Measurements from ENCODE around the gene TRPV6. TPM values are rescaled to one million over a fixed set of nuclear protein-coding genes. Genes with fewer than 3 reads are reported as not detected.

The TRPV6 gene
- total and polyA plus RNA-seq, 4 donors = 0.40 to 1.2 (median 0.53) TPM

- Histone ChIP-seq H3K4me1 (ENCODE audit: control insufficient read depth in 5 of 5, insufficient read depth in 5 of 5, low read length in 5 of 5) (no peaks in the 10 kb centered on the region), H3K36me3 (ENCODE audit: control insufficient read depth in 4 of 4, insufficient read depth in 4 of 4, low read length in 4 of 4) (peaks cover 0 to 2% (median 0%) of the 10 kb centered on the region in 4 donors), H3K9me3 (ENCODE audit: control insufficient read depth in 4 of 4, insufficient read depth in 3 of 4, low read length in 3 of 4) (no peaks in the 10 kb centered on the region), H3K4me3 (no peak overlapping the region), H3K27me3 (ENCODE audit: control insufficient read depth in 3 of 3, insufficient read depth in 3 of 3, low read length in 2 of 3) (peaks cover 0 to 3% (median 0%) of the 10 kb centered on the region in 3 donors), H3K27ac (ENCODE audit: low read depth in 1 of 2, low read length in 1 of 2) (no peak overlapping the region), H3K9ac (ENCODE audit: insufficient read depth in 1 of 2, low read length in 2 of 2) (no peak overlapping the region)
- WGBS, 2 donors = 88 to 91% methylated on average over 14 of the region's 14 CpGs
- DNase-seq = peak in 1 of 3 donors; percentile 5
- no peak for TF ChIP-seq CTCF (IDR thresholded peaks at IDR 0.05; ENCODE audit: control extremely low read depth, extremely low read depth)
- no peak for ATAC-seq (ENCODE audit: insufficient read depth, low FRiP score)
Measured at GRCh38 chr7:142870566-142871259, 14.8 kb downstream of the TRPV6 start.

GRCh38 chr7:142870147-142870559 lies 15.4 kb downstream of the TRPV6 start:
- WGBS, 2 donors = 80 to 92% methylated on average over 8 of the region's 8 CpGs
- H3K9me3 ChIP-seq (ENCODE audit: control insufficient read depth in 4 of 4, insufficient read depth in 3 of 4, low read length in 3 of 4) = no peaks in the 10 kb centered on the region
- H3K4me1 ChIP-seq (ENCODE audit: control insufficient read depth in 5 of 5, insufficient read depth in 5 of 5, low read length in 5 of 5) = peaks cover 0 to 6% (median 0%) of the 10 kb centered on the region in 5 donors
- no peak overlapping the region for H3K27ac ChIP-seq (ENCODE audit: low read depth in 1 of 2, low read length in 1 of 2)
- H3K36me3 ChIP-seq (ENCODE audit: control insufficient read depth in 4 of 4, insufficient read depth in 4 of 4, low read length in 4 of 4) = peaks cover 0 to 2% (median 0%) of the 10 kb centered on the region in 4 donors
- no peak overlapping the region for H3K9ac ChIP-seq (ENCODE audit: insufficient read depth in 1 of 2, low read length in 2 of 2)
- H3K4me3 ChIP-seq = no peak overlapping the region
- peaks cover 0 to 3% (median 0%) of the 10 kb centered on the region in 3 donors for H3K27me3 ChIP-seq (ENCODE audit: control insufficient read depth in 3 of 3, insufficient read depth in 3 of 3, low read length in 2 of 3)
- no peak for TF ChIP-seq CTCF (IDR thresholded peaks at IDR 0.05; ENCODE audit: control extremely low read depth, extremely low read depth)
- peak in 1 of 3 donors; percentile 8 for DNase-seq
- no peak for ATAC-seq (ENCODE audit: insufficient read depth, low FRiP score)

GRCh38 chr7:142869434-142869833 lies 16.1 kb downstream of the TRPV6 start:
- 88 to 90% methylated on average over 2 of the region's 2 CpGs for WGBS, 2 donors
- H3K4me3 ChIP-seq = no peak overlapping the region
- DNase-seq = no peak
- TF ChIP-seq CTCF (IDR thresholded peaks at IDR 0.05; ENCODE audit: control extremely low read depth, extremely low read depth) = no peak
- no peak for ATAC-seq (ENCODE audit: insufficient read depth, low FRiP score)
- H3K9me3 ChIP-seq (ENCODE audit: control insufficient read depth in 4 of 4, insufficient read depth in 3 of 4, low read length in 3 of 4) = no peaks in the 10 kb centered on the region
- H3K27me3 ChIP-seq (ENCODE audit: control insufficient read depth in 3 of 3, insufficient read depth in 3 of 3, low read length in 2 of 3) = peaks cover 0 to 3% (median 0%) of the 10 kb centered on the region in 3 donors
- H3K36me3 ChIP-seq (ENCODE audit: control insufficient read depth in 4 of 4, insufficient read depth in 4 of 4, low read length in 4 of 4) = peaks cover 0 to 2% (median 0%) of the 10 kb centered on the region in 4 donors
- H3K27ac ChIP-seq (ENCODE audit: low read depth in 1 of 2, low read length in 1 of 2) = no peak overlapping the region
- no peak overlapping the region for H3K9ac ChIP-seq (ENCODE audit: insufficient read depth in 1 of 2, low read length in 2 of 2)
- H3K4me1 ChIP-seq (ENCODE audit: control insufficient read depth in 5 of 5, insufficient read depth in 5 of 5, low read length in 5 of 5) = peaks cover 0 to 9% (median 0%) of the 10 kb centered on the region in 5 donors
